Loucy (cell line): ENCODE measurements around the gene GRM5.
"Not testable (repeated sequence)": the region's sequence is repeated elsewhere in the genome, so short reads cannot be mapped to it uniquely, and the experiment has no call there.

Experiments used
- EZH2phosphoT487 ChIP-seq: fragments of 200-600 bp; IDR thresholded peaks from 2 replicates; pipeline ENCODE4 v1.6.1; 2018; ENCODE audit warnings: antibody characterized with exemption, mild to moderate bottlenecking, moderate library complexity, borderline replicate concordance
- TF ChIP-seq, protein P1 (sequence below): fragments of 200-600 bp; sonication (generic); conservative IDR thresholded peaks from 2 replicates; pipeline ENCODE4 v1.5.1; 2014; ENCODE audit warnings: mild to moderate bottlenecking, antibody characterized with exemption, low read length

DNA sequence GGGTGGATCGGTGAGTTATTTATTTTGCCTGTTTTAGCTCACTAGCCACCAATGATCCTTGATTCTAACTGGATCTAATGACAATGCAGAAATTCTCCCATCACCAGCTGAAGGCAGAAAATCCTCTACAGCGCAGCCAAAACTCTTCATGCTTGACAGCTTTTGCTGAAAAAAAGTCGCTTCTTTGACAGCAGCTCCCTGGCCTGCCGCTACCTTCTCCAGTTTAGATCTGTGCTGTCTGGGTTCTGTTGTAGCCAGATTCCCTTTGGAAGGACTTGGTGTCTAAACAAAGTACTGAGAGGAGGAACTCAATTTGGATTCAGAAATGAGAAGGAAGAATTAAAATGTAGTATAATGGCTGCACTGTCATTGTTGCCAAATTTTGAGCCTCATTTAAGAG lies 205.4 kb downstream of the GRM5 start:
- TF ChIP-seq, protein P1, sequence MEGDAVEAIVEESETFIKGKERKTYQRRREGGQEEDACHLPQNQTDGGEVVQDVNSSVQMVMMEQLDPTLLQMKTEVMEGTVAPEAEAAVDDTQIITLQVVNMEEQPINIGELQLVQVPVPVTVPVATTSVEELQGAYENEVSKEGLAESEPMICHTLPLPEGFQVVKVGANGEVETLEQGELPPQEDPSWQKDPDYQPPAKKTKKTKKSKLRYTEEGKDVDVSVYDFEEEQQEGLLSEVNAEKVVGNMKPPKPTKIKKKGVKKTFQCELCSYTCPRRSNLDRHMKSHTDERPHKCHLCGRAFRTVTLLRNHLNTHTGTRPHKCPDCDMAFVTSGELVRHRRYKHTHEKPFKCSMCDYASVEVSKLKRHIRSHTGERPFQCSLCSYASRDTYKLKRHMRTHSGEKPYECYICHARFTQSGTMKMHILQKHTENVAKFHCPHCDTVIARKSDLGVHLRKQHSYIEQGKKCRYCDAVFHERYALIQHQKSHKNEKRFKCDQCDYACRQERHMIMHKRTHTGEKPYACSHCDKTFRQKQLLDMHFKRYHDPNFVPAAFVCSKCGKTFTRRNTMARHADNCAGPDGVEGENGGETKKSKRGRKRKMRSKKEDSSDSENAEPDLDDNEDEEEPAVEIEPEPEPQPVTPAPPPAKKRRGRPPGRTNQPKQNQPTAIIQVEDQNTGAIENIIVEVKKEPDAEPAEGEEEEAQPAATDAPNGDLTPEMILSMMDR, result not testable (repeated sequence)
- TF ChIP-seq EZH2phosphoT487, result not testable (repeated sequence)
